ENCODE measurements around the gene CCNO. TPM values are rescaled to one million over a fixed set of nuclear protein-coding genes. Genes with fewer than 3 reads are reported as not detected.

The CCNO gene
- total and polyA plus RNA-seq, 2 of the 8 experiments (the other 6 are each of a cell fraction or from before 2014, with no cell fraction given), result 0.14 to 0.41 TPM

GRCh38 chr5:55227664-55228430 is 5.6 kb downstream of the CCNO start:
- H3K4me1 ChIP-seq (replicated peaks in 1 of 4; ENCODE audit: control insufficient read depth in 3 of 4, insufficient read depth in 4 of 4, low read length in 3 of 4), result peaks cover 2 to 28% (median 19%) of the 10 kb centered on the region in 4 experiments
- no peak overlapping the region for H3K14ac ChIP-seq (ENCODE audit: insufficient read length)
- H2BK20ac ChIP-seq (ENCODE audit: low read length), result no peak overlapping the region
- H3K36me3 ChIP-seq (ENCODE audit: control insufficient read depth in 2 of 4, insufficient read depth in 4 of 4, low read length in 3 of 4), result peaks cover 0 to 11% (median 0%) of the 10 kb centered on the region in 4 experiments; a peak in 2 of 8 replicates
- H4K20me1 ChIP-seq (replicated peaks in 1 of 2; ENCODE audit: control insufficient read depth in 1 of 2, insufficient read depth in 2 of 2, low read length in 2 of 2), result peaks cover 8 to 42% of the 10 kb centered on the region in 2 experiments
- H3K79me2 ChIP-seq (ENCODE audit: control insufficient read depth in 1 of 2, insufficient read depth in 2 of 2, low read length in 2 of 2), result no peaks in the 10 kb centered on the region
- H3K9me3 ChIP-seq (ENCODE audit: insufficient read depth in 2 of 2, low read depth in 1 of 2, low read length in 1 of 2), result no peaks in the 10 kb centered on the region
- H3K4ac ChIP-seq (replicated peaks; ENCODE audit: insufficient read length, low read depth, low read length), result no peak overlapping the region
- 4% methylated on average over 30 of the region's 30 CpGs; no CpG with 5 or more reads in 1 of the 2 experiments for WGBS, 2 experiments (ENCODE audit: extremely low coverage in 1 of 2, insufficient coverage in 1 of 2, insufficient read length in 1 of 2, insufficient replicate concordance in 2 of 2, low coverage in 1 of 2, low lambda C conversion rate in 2 of 2, missing lambda C conversion rate in 1 of 2)
- CTCF ChIA-PET (ENCODE audit: partially characterized antibody), result interaction anchor here (0.8 to 13.6 kb wide), 5 partner anchors 13 to 145 kb away, joined by 3 to 143 read pairs (median 3); partner anchors contain the start of gene CDC20B
- H2AFZ ChIP-seq (ENCODE audit: low read length), result no peak overlapping the region; the same call in 1 of the 2 replicates
- H4K5ac ChIP-seq (ENCODE audit: insufficient read length, low read depth, low read length), result no peak overlapping the region
- H2BK5ac ChIP-seq (ENCODE audit: low read depth, low read length), result no peak overlapping the region
- H4K91ac ChIP-seq (replicated peaks; ENCODE audit: insufficient read length, low read length), result no peak overlapping the region
- H3K4me3 ChIP-seq (ENCODE audit: extremely low read depth in 1 of 4, insufficient read depth in 2 of 4, low read depth in 3 of 4, low read length in 4 of 4), result peak overlapping the region; percentile 53 to 61 (median 58); a peak in 6 of 8 replicates
- no peak overlapping the region for H2BK120ac ChIP-seq (replicated peaks; ENCODE audit: low read depth, low read length)
- H2BK12ac ChIP-seq (ENCODE audit: low read depth, low read length), result no peak overlapping the region
- H2BK15ac ChIP-seq (ENCODE audit: low read length), result no peak overlapping the region
- no peak for FAIRE-seq
- no peak for DNase-seq (ENCODE audit: low read depth in 1 of 2, low spot score in 2 of 2)
- no peak overlapping the region for H3K23ac ChIP-seq (ENCODE audit: insufficient read length)
- no peaks in the 10 kb centered on the region for H3K79me1 ChIP-seq (ENCODE audit: low read depth, low read length)
- H3K27ac ChIP-seq (ENCODE audit: low read depth, low read length), result no peak overlapping the region
- peaks cover 91 to 100% (median 99%) of the 10 kb centered on the region in 4 experiments for H3K27me3 ChIP-seq (replicated peaks in 1 of 4; ENCODE audit: control insufficient read depth in 3 of 4, extremely low read depth in 1 of 4, insufficient read depth in 3 of 4, low read length in 3 of 4)
- peaks cover 16% of the 10 kb centered on the region; the same call in 1 of the 2 replicates for H3K23me2 ChIP-seq (ENCODE audit: low read depth, low read length)
- POLR2A ChIA-PET (ENCODE audit: partially characterized antibody), result interaction anchor here (1.0 kb wide), 1 partner anchor 48 kb away, joined by 4 read pairs; no protein-coding TSS in a partner anchor
- H3K4me2 ChIP-seq (ENCODE audit: insufficient read depth in 1 of 2, low read depth in 2 of 2, low read length in 2 of 2), result peak overlapping the region; percentile 82 to 86
- no peak overlapping the region for H3K56ac ChIP-seq (replicated peaks; ENCODE audit: insufficient read length, low read depth, low read length)
- no peak overlapping the region for H4K8ac ChIP-seq (ENCODE audit: extremely low read depth, insufficient read depth, low read length)
- H3K9ac ChIP-seq (replicated peaks in 1 of 4; ENCODE audit: extremely low read depth in 1 of 4, low read depth in 3 of 4, low read length in 3 of 4), result no peak overlapping the region
- H3K18ac ChIP-seq (ENCODE audit: extremely low read depth, low read length), result no peak overlapping the region
- no peak overlapping the region for H2AK5ac ChIP-seq (ENCODE audit: low read depth, low read length)
- TF ChIP-seq SP2 (IDR thresholded peaks at IDR 0.05; ENCODE audit: low read length) (no peak), E2F6 (IDR thresholded peaks at IDR 0.05) (0 out of 2 replicates have a peak, but pooled peaks have one; percentile 1), EZH2 (IDR thresholded peaks at IDR 0.05; ENCODE audit: low read depth, low read length, severe bottlenecking) (peak; percentile 93), GABPA (IDR thresholded peaks at IDR 0.05; ENCODE audit: borderline replicate concordance, insufficient read depth, low read length) (no peak), CTCF (IDR thresholded peaks at IDR 0.05; ENCODE audit: control extremely low read depth in 1 of 3, insufficient read depth in 1 of 3, low read depth in 1 of 3, low read length in 3 of 3) (no peak), HDAC2 (IDR thresholded peaks at IDR 0.05; ENCODE audit: borderline replicate concordance in 1 of 2, low read depth in 2 of 2, low read length in 2 of 2) (no peak), BRCA1 (IDR thresholded peaks at IDR 0.05; ENCODE audit: low read depth, low read length) (no peak)
